Right atrium auricular region (tissue), 2 donors: Measurements from ENCODE around the gene STYX. TPM values are rescaled to one million over a fixed set of nuclear protein-coding genes. Genes with fewer than 3 reads are reported as not detected.

Source experiments
- DNase-seq: peaks from one replicate; pipeline ENCODE4 v3.0.0-alpha.2; 2019; ENCODE audit warnings: low spot score
- H3K27ac ChIP-seq, 2 donors: fragments of 200-600 bp; sonication (generic); 1 replicate in 1 of 2; 2 replicates in 1 of 2; pipeline ENCODE4 v1.5.1; 2016 to 2019
- H3K27me3 ChIP-seq, 2 donors: fragments of 200-600 bp; sonication (generic); one replicate each; pipeline versions ENCODE4 v1.5.1 to v1.6.0; 2017 to 2019
- H3K36me3 ChIP-seq: fragments of 200-600 bp; sonication (generic); one replicate; pipeline ENCODE4 v1.5.1; 2016
- H3K4me1 ChIP-seq, 2 donors: fragments of 200-600 bp; sonication (generic); one replicate each; pipeline versions ENCODE4 v1.5.1 to v1.6.0; 2017 to 2019
- H3K4me3 ChIP-seq, 2 donors: fragments of 200-600 bp; sonication (generic); 1 replicate in 1 of 2; 2 replicates in 1 of 2; pipeline ENCODE4 v1.5.1; 2017 to 2019; ENCODE audit warnings: mild to moderate bottlenecking in 1 of 2, moderate library complexity in 1 of 2
- H3K9me3 ChIP-seq, 2 donors: fragments of 200-600 bp; sonication (generic); one replicate each; pipeline ENCODE4 v1.5.1; 2019
- CTCF ChIP-seq, 2 donors: fragments of 200-600 bp; sonication (generic); IDR thresholded peaks; one replicate each; pipeline ENCODE4 v1.5.1; 2019; ENCODE audit warnings: antibody characterized with exemption in 2 of 2
- total RNA-seq, 2 donors: library from RNA; depleted of rRNA; stranded (reverse); fragments of >200 nt; gene quantifications; one replicate each; pipeline ENCODE4 v1.1.0, GENCODE V29; 2016

Gene STYX
- total RNA-seq, 2 donors from 2014 or later, result 8.7 to 16.0 TPM

GRCh38 chr14:52700701-52701172 is 29.2 kb upstream of the STYX start:
- Histone ChIP-seq H3K36me3 (no peaks in the 10 kb centered on the region), H3K9me3 (no peaks in the 10 kb centered on the region), H3K27ac (peak overlapping the region in 1 of 2 donors; percentile 1), H3K4me3 (no peak overlapping the region), H3K27me3 (no peaks in the 10 kb centered on the region), H3K4me1 (peaks cover 0 to 7% of the 10 kb centered on the region in 2 donors)
- no peak for TF ChIP-seq CTCF (IDR thresholded peaks at IDR 0.05)
- DNase-seq, result no peak

- TF ChIP-seq CTCF (IDR thresholded peaks at IDR 0.05), result no peak
- Histone ChIP-seq H3K4me1 (peaks cover 0 to 3% of the 10 kb centered on the region in 2 donors), H3K27ac (peak overlapping the region in 1 of 2 donors; percentile 1), H3K27me3 (no peaks in the 10 kb centered on the region), H3K9me3 (no peaks in the 10 kb centered on the region), H3K4me3 (no peak overlapping the region), H3K36me3 (no peaks in the 10 kb centered on the region)
- DNase-seq, result no peak
Observed at GRCh38 chr14:52701223-52701622, 28.7 kb upstream of the STYX start.

- H3K27me3 ChIP-seq, result no peaks in the 10 kb centered on the region
- TF ChIP-seq CTCF (IDR thresholded peaks at IDR 0.05), result no peak
- H3K4me3 ChIP-seq, result no peak overlapping the region
- H3K36me3 ChIP-seq, result no peaks in the 10 kb centered on the region
- no peak overlapping the region for H3K27ac ChIP-seq
- peaks cover 0 to 7% of the 10 kb centered on the region in 2 donors for H3K4me1 ChIP-seq
- no peaks in the 10 kb centered on the region for H3K9me3 ChIP-seq
- peak; percentile 64 for DNase-seq
Observed at GRCh38 chr14:52703225-52703624, 26.7 kb upstream of the STYX start.

GRCh38 chr14:52703664-52704063 is 26.3 kb upstream of the STYX start:
- DNase-seq, result no peak
- H3K27me3 ChIP-seq, result no peaks in the 10 kb centered on the region
- H3K9me3 ChIP-seq, result no peaks in the 10 kb centered on the region
- TF ChIP-seq CTCF (IDR thresholded peaks at IDR 0.05), result no peak
- H3K27ac ChIP-seq, result no peak overlapping the region
- peaks cover 0 to 11% of the 10 kb centered on the region in 2 donors for H3K4me1 ChIP-seq
- H3K36me3 ChIP-seq, result no peaks in the 10 kb centered on the region
- H3K4me3 ChIP-seq, result no peak overlapping the region

- no peak for TF ChIP-seq CTCF (IDR thresholded peaks at IDR 0.05)
- Histone ChIP-seq H3K9me3 (no peaks in the 10 kb centered on the region), H3K4me1 (peaks cover 0 to 19% of the 10 kb centered on the region in 2 donors), H3K27ac (peak overlapping the region; percentile 85 to 89), H3K36me3 (peaks cover 20% of the 10 kb centered on the region), H3K4me3 (peak overlapping the region; percentile 74 to 76), H3K27me3 (no peaks in the 10 kb centered on the region)
- DNase-seq, result no peak
Observed at GRCh38 chr14:52706286-52706685, 23.7 kb upstream of the STYX start.
